Measurements from ENCODE around the gene INSL4.

The INSL4 gene

GRCh38 chr9:5231212-5231611 is at the start of gene INSL4:
Gene INSL4 (plus strand): TSS chr9:5231419. CDS start chr9:5231524, 105 bp downstream.
- DNase-seq, result no peak

GRCh38 chr9:5184776-5185175 is 46.4 kb upstream of the INSL4 start:
- no peak for DNase-seq

GRCh38 chr9:5185220-5185840 is 45.9 kb upstream of the INSL4 start, which contains the start of gene INSL6:
Gene INSL6 (minus strand): TSS chr9:5185639. CDS start chr9:5185602, 37 bp downstream.
- DNase-seq, result no peak

DNA sequence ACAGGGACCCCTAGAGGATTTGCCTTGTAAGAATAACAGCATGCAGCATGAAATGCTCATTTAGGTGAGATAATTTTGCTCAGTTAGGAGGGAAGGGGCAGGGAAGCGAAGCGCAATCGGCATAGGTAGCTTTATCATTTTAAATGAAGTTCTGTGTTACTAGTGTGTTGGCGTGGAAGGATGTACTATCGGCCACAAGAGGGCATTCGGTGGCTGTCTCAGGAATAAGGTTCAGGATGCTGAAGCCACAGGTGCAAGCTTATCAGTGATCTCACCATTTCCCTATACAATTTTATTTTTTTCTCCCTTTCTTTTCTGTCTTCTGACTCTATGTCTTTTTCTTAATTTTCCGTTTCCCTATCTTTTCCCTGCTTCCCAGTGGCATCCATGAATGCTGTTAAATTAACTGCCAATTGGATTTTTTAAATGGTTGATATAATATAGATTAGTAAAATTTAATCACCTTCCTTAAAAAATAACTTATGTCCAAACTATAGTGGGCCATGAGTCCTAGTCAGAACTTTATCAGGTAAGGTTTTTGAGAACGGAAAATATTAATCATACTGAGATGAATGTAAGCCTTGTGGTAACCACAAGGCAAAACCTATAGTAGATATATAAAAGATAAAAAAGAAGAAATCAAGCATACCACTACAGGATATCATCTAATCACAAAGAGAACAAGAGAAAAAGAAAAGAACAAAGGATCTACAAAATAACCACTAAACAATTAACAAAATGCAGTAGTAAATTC is 44.6 kb upstream of the INSL4 start:
- DNase-seq, result peak; percentile 45 to 59

DNA sequence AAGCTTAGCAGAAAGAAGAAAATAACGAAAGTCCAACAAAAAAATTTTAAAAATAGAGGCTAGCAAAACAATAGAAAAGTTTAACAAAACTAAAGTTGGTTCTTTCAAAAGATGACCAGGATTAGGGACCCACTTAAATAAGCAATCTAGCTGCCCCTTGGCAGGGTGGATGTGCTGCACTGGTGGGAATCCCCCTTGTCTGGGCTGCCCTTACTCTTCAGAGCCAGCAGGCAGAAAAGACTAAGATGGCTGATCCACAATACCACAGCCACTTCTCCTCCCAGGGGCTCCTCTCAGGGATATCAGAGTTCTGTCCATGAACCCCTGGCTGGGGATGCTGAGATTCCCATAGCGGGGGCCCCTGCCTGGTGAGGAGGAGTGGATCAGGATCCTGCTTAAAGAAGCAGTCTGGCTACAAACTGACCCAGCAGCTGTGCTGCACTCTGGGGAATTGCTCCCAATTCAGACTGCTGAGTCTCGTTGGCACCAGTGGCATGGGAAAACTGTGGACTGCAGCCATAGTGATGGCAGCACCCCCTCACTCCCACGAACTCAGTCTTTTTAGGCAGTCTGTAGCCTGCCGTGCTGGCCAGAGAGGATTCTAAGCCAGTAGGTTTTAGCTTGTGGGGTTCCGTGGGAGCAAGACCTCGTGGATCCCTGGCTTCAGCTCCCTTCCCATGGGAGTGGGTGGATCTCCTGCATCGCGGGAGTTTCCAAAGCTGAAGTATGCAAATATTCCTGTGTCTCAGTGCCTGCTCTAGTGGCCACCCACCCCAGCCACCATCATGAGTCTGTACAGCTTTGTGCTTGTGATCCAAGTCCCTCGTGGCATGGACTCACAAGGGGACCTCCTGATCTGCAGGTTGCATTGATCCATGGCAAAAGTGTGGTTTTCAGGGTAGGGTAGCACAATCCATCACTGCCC is 42.9 kb upstream of the INSL4 start:
- DNase-seq, result no peak

DNA sequence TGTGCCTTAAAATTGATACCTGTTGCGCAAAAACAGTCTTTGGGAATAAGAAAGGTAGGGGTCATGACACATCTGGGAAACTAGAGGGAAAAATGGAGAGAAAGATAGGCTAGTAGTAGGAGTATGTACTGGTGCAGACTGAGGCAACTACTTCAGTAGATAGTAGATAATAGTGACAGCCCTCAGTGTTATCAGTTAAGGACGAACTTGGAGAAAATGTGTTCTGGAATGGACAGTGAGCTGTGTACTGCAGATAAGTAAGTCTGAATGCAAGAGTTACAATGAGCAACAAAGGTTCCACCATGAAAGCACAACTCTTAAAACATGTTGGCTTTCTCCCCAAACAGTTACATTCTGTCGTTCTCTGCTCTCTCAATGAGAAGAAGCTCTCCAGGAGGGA is 39.2 kb upstream of the INSL4 start:
- no peak for DNase-seq

DNA sequence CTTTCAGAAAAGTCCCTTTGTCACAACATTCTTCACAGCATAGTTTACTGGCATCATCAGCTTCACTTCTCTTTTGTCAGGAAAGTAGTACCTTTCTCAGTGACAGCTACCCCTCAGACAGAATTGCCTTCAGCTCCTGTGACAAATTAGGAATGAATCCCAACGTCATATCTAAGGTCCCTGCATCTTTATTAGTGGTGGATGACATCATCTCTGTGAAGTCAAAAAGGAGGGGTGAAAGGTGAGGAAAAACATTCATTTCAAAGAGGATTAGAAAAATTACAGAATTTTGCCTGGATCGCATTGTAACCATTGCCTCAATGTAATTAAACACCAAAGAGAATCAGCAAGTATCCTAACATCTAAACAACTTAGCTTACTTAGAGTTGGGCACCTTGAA is 37.9 kb upstream of the INSL4 start:
- DNase-seq, result no peak

GRCh38 chr9:5195463-5195862 is 35.8 kb upstream of the INSL4 start:
- DNase-seq, result no peak

DNA sequence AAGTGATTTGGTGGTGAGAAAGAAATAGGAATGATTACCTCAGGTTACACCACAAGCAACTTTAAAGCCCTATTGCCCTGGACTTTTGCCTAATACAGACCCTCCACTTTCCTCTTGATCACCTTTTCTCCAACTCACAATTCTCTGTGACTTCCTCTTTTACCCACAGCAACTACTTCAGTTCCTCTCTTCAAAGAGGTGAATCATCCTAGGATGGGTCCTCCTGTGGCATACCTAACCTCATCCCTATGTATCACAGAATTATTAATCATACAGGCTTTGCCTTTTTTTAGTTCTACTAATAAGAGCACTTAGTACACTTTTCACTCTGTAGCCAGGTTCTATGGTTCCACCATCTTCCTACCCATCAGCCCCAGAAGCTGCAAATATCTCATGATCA is 26.1 kb upstream of the INSL4 start:
- no peak for DNase-seq

DNA sequence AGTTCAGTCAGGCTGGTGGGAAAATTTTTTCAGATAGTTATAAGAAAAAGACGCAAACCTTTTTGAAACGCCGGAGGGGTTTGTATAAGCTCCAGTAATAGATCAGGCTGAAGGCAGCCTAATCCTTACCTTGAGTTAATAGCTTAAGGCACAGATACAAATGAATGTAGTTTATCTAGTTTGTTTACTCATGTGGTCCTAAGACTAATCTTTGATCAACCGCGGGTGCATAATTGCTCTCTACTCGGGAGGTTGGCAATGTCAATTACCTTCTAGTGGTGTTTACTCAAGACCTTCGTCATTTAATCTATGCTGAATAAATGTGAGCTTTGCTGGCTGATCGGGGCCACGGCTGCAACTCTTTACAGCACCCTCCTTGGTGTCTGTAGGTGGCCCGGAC is 665 bp upstream of the INSL4 start:
- no peak for DNase-seq

DNA sequence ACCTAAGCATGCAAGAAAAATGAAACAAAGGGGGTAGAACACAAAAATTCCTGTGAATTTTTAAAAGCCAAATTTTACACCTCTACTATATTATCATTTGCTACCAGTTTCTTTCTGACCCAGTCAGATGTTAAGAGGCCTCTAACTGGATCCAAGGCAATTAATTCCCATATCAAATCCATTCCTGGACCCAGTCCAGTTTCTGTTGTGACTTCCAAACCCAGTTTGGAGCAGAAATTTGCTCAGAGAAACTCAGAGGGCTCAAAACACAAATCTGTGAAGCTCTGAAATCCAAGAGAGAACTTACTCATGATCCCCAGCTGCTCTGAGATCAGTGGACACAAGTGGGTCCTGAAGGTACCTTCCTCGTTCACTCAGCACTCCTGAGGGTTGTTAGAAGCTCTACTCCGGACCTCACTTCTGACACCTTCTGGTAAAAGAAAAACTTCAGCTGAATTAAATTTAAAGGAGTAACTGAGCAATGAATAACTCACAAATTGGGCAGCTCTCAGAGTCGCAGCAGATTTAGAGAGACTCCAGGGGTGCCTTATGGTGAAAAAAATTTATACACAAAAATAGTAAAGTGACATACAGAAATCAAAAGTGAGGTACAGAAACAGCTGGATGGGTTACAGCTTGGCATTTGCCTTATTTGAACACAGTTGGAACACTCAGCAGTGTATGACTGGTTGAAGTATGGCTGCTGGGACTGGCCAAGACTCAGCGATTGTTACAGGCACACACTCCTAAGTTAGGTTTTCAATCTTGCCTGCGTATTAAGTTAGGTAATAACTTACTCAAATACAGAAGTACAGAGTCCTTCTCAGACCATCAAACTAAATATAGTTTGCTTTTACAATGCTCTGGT is 32.4 kb downstream of the INSL4 start:
- no peak for DNase-seq

GRCh38 chr9:5264219-5264595 is 33.0 kb downstream of the INSL4 start:
- no peak for DNase-seq

GRCh38 chr9:5265939-5266338 is 34.7 kb downstream of the INSL4 start:
- no peak for DNase-seq

DNA sequence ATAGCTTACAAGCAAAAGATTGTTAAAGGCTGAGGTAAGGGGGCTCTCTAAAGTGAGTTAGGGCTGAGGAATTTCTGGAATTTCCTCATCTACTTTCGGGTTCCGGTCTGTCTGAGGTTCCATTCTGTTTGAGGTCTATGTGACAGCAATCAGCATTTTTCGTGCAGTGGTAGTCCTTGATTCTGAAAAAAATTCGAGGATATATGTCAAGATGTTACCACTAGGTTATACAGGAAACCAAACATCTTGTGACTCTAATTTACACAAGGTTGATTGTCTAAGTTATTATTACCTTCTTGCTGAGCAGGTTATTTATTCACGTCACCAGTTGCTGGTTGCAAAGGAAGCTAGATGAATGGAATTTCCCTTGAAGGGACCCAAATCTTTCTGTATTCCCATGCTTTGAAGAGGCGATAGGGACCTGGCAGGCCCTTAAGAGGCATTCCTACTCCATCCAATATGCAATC is 38.1 kb downstream of the INSL4 start:
- no peak for DNase-seq

DNA sequence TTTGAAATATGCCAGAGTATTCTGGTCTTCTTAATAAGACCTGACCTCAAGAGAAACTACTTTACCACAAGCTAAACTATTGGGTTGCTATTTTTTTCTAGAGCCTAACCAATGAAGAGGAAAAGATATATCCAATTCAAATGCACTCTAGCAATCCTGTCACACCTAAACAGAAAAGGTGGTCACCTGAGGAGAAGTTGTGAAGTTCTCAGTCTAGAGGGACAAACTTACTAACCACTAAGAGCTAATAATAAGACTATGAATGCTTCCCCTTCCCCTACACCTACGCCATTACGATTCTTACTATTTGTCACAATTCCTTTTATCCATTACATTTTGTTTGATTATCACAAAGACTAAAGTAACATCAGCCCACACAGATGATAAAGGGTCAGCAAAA is 43.6 kb downstream of the INSL4 start:
- DNase-seq, result no peak

DNA sequence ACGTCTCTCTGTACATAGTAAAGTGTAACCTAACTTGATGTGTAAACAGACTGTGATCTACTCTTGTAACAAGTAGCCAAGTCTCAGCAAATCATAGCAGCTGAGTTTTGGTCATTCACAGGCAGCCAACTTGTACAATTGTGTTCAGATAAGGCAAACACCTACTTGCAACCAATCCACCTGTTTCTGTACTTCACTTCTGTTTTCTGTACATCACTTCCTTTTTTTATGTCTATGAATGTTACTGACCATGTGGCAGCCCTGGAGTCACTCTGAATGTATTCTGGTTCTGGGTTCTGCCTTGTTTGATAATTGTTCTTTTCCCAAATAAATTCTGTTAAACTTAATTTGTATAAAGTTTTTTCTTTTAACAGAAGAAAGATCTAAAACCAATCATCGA is 47.3 kb downstream of the INSL4 start:
- DNase-seq, result no peak

Data from activated CD4-positive, alpha-beta T cell treated with anti-CD3 and anti-CD28 coated beads, Interleukin-2, amount 50 U/mL, for 48 hours (primary cell).